WTC11 (cell line): ENCODE measurements around the gene MCHR2.

Experiments used
- ARID4B ChIP-seq: sonication (generic); formaldehyde crosslinking; IDR thresholded peaks from 2 replicates; pipeline ENCODE4 v1.8.0; 2023; ENCODE audit warnings: missing genetic modification reagents, mild to moderate bottlenecking, borderline replicate concordance
- ATF3 ChIP-seq: sonication (generic); formaldehyde crosslinking; conservative IDR thresholded peaks from 2 replicates; pipeline ENCODE4 v1.8.1; 2022; ENCODE audit warnings: mild to moderate bottlenecking, missing genetic modification reagents
- CBFB ChIP-seq: sonication (generic); formaldehyde crosslinking; IDR thresholded peaks from 2 replicates; pipeline ENCODE4 v1.8.1; 2022; ENCODE audit warnings: mild to moderate bottlenecking, low read depth, missing genetic modification reagents
- JAZF1 ChIP-seq: fragments of 250-450 bp; sonication (Bioruptor Pico); IDR thresholded peaks from 2 replicates; pipeline ENCODE4 v1.9.0; 2021; ENCODE audit warnings: moderate library complexity, mild to moderate bottlenecking, inconsistent platforms
- JUN ChIP-seq: sonication (generic); formaldehyde crosslinking; IDR thresholded peaks from 2 replicates; pipeline ENCODE4 v1.8.0; 2023; ENCODE audit warnings: mild to moderate bottlenecking, missing genetic modification reagents
- SMAD3 ChIP-seq: sonication (generic); formaldehyde crosslinking; IDR thresholded peaks from 2 replicates; pipeline ENCODE4 v1.8.0; 2022; ENCODE audit warnings: missing genetic modification reagents, mild to moderate bottlenecking, borderline replicate concordance
- USF1 ChIP-seq: sonication (generic); formaldehyde crosslinking; IDR thresholded peaks from 2 replicates; pipeline ENCODE4 v1.8.0; 2022; ENCODE audit warnings: mild to moderate bottlenecking, missing genetic modification reagents
- ZNF121 ChIP-seq: sonication (generic); formaldehyde crosslinking; IDR thresholded peaks from 2 replicates; pipeline ENCODE4 v1.8.0; 2023; ENCODE audit warnings: missing genetic modification reagents
- ZNF232 ChIP-seq: sonication (generic); formaldehyde crosslinking; IDR thresholded peaks from 2 replicates; pipeline ENCODE4 v1.8.0; 2022; ENCODE audit warnings: mild to moderate bottlenecking, missing genetic modification reagents
- TF ChIP-seq, protein P1 (sequence below): fragments of 200-600 bp; IDR thresholded peaks from 2 replicates; pipeline ENCODE4 v1.8.0; 2022; ENCODE audit warnings: antibody characterized with exemption
- TF ChIP-seq, protein P2 (sequence below): sonication (generic); formaldehyde crosslinking; conservative IDR thresholded peaks from 2 replicates; pipeline ENCODE4 v1.8.1; 2023; ENCODE audit warnings: mild to moderate bottlenecking, low read depth, missing genetic modification reagents, moderate library complexity
- TF ChIP-seq, protein P3 (sequence below): sonication (generic); formaldehyde crosslinking; IDR thresholded peaks from 2 replicates; pipeline ENCODE4 v1.8.1; 2023; ENCODE audit warnings: mild to moderate bottlenecking, missing genetic modification reagents, moderate library complexity

DNA sequence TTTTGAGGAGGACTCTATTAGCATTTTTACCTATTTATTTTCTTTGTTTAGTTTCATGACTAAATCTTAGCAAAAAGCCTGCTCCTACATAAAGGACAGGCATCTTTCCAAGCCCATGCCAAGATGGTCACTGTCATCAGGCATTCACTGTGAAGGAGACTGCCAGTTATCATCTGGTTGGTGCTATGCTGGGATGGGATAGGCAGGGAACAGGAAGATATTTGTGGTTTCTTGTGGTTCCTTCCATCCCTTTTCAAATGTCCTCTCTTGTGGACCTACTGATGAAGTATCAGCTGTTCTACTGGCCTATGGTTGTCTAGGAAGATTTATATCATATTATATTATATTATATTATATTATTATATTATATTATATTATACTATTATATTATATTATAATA, 107.0 kb downstream of the MCHR2 start:
- TF ChIP-seq, protein P1, sequence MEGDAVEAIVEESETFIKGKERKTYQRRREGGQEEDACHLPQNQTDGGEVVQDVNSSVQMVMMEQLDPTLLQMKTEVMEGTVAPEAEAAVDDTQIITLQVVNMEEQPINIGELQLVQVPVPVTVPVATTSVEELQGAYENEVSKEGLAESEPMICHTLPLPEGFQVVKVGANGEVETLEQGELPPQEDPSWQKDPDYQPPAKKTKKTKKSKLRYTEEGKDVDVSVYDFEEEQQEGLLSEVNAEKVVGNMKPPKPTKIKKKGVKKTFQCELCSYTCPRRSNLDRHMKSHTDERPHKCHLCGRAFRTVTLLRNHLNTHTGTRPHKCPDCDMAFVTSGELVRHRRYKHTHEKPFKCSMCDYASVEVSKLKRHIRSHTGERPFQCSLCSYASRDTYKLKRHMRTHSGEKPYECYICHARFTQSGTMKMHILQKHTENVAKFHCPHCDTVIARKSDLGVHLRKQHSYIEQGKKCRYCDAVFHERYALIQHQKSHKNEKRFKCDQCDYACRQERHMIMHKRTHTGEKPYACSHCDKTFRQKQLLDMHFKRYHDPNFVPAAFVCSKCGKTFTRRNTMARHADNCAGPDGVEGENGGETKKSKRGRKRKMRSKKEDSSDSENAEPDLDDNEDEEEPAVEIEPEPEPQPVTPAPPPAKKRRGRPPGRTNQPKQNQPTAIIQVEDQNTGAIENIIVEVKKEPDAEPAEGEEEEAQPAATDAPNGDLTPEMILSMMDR = no peak
- no peak for TF ChIP-seq USF1 (CRISPR knock-in tag)
- TF ChIP-seq ZNF121 (CRISPR knock-in tag) = no peak
- TF ChIP-seq CBFB (CRISPR knock-in tag) = no peak
- TF ChIP-seq ZNF232 (CRISPR knock-in tag) = no peak
- no peak for TF ChIP-seq SMAD3 (CRISPR knock-in tag)
- TF ChIP-seq ARID4B (CRISPR knock-in tag) = no peak
- TF ChIP-seq JUN (CRISPR knock-in tag) = no peak
- TF ChIP-seq, protein P2, sequence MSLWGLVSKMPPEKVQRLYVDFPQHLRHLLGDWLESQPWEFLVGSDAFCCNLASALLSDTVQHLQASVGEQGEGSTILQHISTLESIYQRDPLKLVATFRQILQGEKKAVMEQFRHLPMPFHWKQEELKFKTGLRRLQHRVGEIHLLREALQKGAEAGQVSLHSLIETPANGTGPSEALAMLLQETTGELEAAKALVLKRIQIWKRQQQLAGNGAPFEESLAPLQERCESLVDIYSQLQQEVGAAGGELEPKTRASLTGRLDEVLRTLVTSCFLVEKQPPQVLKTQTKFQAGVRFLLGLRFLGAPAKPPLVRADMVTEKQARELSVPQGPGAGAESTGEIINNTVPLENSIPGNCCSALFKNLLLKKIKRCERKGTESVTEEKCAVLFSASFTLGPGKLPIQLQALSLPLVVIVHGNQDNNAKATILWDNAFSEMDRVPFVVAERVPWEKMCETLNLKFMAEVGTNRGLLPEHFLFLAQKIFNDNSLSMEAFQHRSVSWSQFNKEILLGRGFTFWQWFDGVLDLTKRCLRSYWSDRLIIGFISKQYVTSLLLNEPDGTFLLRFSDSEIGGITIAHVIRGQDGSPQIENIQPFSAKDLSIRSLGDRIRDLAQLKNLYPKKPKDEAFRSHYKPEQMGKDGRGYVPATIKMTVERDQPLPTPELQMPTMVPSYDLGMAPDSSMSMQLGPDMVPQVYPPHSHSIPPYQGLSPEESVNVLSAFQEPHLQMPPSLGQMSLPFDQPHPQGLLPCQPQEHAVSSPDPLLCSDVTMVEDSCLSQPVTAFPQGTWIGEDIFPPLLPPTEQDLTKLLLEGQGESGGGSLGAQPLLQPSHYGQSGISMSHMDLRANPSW (CRISPR knock-in tag) = no peak
- TF ChIP-seq ATF3 (CRISPR knock-in tag) = no peak
- no peak for TF ChIP-seq JAZF1 (CRISPR knock-in tag)
- TF ChIP-seq, protein P3, sequence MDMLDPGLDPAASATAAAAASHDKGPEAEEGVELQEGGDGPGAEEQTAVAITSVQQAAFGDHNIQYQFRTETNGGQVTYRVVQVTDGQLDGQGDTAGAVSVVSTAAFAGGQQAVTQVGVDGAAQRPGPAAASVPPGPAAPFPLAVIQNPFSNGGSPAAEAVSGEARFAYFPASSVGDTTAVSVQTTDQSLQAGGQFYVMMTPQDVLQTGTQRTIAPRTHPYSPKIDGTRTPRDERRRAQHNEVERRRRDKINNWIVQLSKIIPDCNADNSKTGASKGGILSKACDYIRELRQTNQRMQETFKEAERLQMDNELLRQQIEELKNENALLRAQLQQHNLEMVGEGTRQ = no peak
